MM.1S (cell line): ENCODE data around the gene TIGIT.

Experiments
- CTCF ChIP-seq: fragments of 300-600 bp; sonication (generic); IDR thresholded peaks from 2 replicates; pipeline ENCODE4 v1.5.1; 2016; ENCODE audit warnings: antibody characterized with exemption, low read length, mixed read lengths
- EZH2 ChIP-seq: fragments of 300-600 bp; sonication (generic); optimal IDR thresholded peaks from 2 replicates; pipeline ENCODE3; 2017; ENCODE audit warnings: low read depth, mild to moderate bottlenecking, antibody characterized with exemption, low read length, mixed read lengths

DNA sequence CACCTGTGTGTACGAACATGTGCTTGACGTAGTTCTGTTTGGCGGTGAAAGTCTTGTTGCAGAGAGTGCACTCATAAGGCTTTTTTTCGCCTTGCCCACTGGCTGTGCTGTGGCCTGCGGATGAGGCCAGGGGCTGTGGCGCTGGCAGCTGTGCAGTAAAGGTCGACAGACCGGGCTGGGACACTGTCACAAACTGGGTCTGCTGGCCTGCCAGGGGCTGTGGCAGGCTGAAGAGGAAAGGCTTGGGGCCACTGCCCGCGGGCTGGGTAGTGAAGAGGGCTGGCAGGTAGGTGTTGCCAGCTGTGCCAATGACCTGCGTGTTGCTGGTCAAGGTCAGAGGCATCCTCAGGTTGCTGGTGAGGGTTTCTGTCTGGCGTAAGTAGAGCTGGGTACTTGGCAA is 56.4 kb downstream of the TIGIT start:
- no peak for TF ChIP-seq CTCF
- TF ChIP-seq EZH2: no peak
